Sigmoid colon (tissue), 4 donors: ENCODE data around the gene UAP1.

Source experiments
- POLR2A ChIP-seq, 2 donors: fragments of 450-650 bp; IDR thresholded peaks; one replicate each; pipeline ENCODE4 v1.6.1; 2016; ENCODE audit warnings: antibody characterized with exemption in 2 of 2, mild to moderate bottlenecking in 2 of 2, moderate library complexity in 2 of 2
- POLR2AphosphoS5 ChIP-seq, 4 donors: sonication (generic); formaldehyde crosslinking; IDR thresholded peaks; one replicate each; pipeline ENCODE4 v1.6.1; 2017; ENCODE audit warnings: antibody characterized with exemption in 4 of 4
- TF ChIP-seq, protein P1 (sequence below), 4 experiments: fragments of 450-650 bp in 3 of 4; fragments of 200-600 bp in 1 of 4; IDR thresholded peaks; one replicate each; pipeline ENCODE4 v1.5.1; 2016 to 2019; ENCODE audit warnings: antibody characterized with exemption in 4 of 4, mild to moderate bottlenecking in 3 of 4, moderate library complexity in 2 of 4

GRCh38 chr1:162530307-162530987, 31.1 kb upstream of the UAP1 start:
- TF ChIP-seq, protein P1, sequence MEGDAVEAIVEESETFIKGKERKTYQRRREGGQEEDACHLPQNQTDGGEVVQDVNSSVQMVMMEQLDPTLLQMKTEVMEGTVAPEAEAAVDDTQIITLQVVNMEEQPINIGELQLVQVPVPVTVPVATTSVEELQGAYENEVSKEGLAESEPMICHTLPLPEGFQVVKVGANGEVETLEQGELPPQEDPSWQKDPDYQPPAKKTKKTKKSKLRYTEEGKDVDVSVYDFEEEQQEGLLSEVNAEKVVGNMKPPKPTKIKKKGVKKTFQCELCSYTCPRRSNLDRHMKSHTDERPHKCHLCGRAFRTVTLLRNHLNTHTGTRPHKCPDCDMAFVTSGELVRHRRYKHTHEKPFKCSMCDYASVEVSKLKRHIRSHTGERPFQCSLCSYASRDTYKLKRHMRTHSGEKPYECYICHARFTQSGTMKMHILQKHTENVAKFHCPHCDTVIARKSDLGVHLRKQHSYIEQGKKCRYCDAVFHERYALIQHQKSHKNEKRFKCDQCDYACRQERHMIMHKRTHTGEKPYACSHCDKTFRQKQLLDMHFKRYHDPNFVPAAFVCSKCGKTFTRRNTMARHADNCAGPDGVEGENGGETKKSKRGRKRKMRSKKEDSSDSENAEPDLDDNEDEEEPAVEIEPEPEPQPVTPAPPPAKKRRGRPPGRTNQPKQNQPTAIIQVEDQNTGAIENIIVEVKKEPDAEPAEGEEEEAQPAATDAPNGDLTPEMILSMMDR (IDR thresholded peaks at IDR 0.05): no peak
- TF ChIP-seq POLR2A (IDR thresholded peaks at IDR 0.05) (no peak), POLR2AphosphoS5 (IDR thresholded peaks at IDR 0.05) (no peak)
